Activated naive CD4-positive, alpha-beta T cell treated with anti-CD3 and anti-CD28 coated beads for 36 hours (primary cell): Measurements from ENCODE around the gene MEF2A. TPM values are rescaled to one million over a fixed set of nuclear protein-coding genes. Genes with fewer than 3 reads are reported as not detected.
"Not testable (repeated sequence)": the region's sequence is repeated elsewhere in the genome, so short reads cannot be mapped to it uniquely, and the experiment has no call there.

Experiments
- CTCF ChIA-PET: fragments of 350-600 bp; sonication (Branson Sonifier 250); formaldehyde crosslinking; loops from one replicate; lab custom pipeline; 2021; ENCODE audit warnings: antibody characterized with exemption; lab: Charles Lee
- DNase-seq: peaks from one replicate; pipeline ENCODE4 v3.0.0-alpha.2; 2020
- H3K27ac Mint-ChIP-seq: one replicate; pipeline ENCODE4 v1.8.0; 2021; ENCODE audit warnings: mild to moderate bottlenecking, mixed read lengths
- H3K27me3 Mint-ChIP-seq: one replicate; pipeline ENCODE4 v1.8.0; 2021; ENCODE audit warnings: low read depth, mixed read lengths
- H3K36me3 Mint-ChIP-seq: one replicate; pipeline ENCODE4 v1.8.0; 2021; ENCODE audit warnings: low read depth, mixed read lengths
- H3K4me1 Mint-ChIP-seq: one replicate; pipeline ENCODE4 v1.8.0; 2021; ENCODE audit warnings: low read depth, mixed read lengths
- H3K4me3 Mint-ChIP-seq: one replicate; pipeline ENCODE4 v1.8.0; 2021; ENCODE audit warnings: mild to moderate bottlenecking, moderate library complexity, mixed read lengths
- H3K9me3 Mint-ChIP-seq: one replicate; pipeline ENCODE4 v1.8.0; 2021; ENCODE audit warnings: mixed read lengths
- intact Hi-C: fragments of 100-400 bp; cut with micrococcal nuclease; formaldehyde crosslinking; loops from one replicate; pipeline ENCODE4 v1.15.1; 2023
- total RNA-seq, 2 experiments: library from RNA; stranded (reverse); gene quantifications; one replicate each; pipeline ENCODE4 v1.2.3, GENCODE V29; 2021

The MEF2A gene
- total RNA-seq, 2 experiments from 2014 or later = 15.3 to 15.5 TPM

GRCh38 chr15:99633655-99634054 is 67.9 kb downstream of the MEF2A start:
- peaks cover 35% of the 10 kb centered on the region for H3K4me1 Mint-ChIP-seq
- CTCF ChIA-PET = no interaction called here
- H3K9me3 Mint-ChIP-seq = peaks cover 4% of the 10 kb centered on the region

GRCh38 chr15:99634576-99634975 is 68.8 kb downstream of the MEF2A start:
- CTCF ChIA-PET = interaction anchor here (0.6 kb wide), 1 partner anchor 16 kb away, joined by 3 read pairs; no protein-coding TSS in a partner anchor
- no peaks in the 10 kb centered on the region for H3K27me3 Mint-ChIP-seq
- no peak overlapping the region for H3K27ac Mint-ChIP-seq
- H3K4me3 Mint-ChIP-seq = no peak overlapping the region
- intact Hi-C loops = no loop called here
- H3K36me3 Mint-ChIP-seq = peaks cover 38% of the 10 kb centered on the region
- peaks cover 30% of the 10 kb centered on the region for H3K4me1 Mint-ChIP-seq
- no peak for DNase-seq
- H3K9me3 Mint-ChIP-seq = peaks cover 4% of the 10 kb centered on the region

More at GRCh38 chr15:99633655-99634054, 67.9 kb downstream of the MEF2A start:
- intact Hi-C loops = no loop called here
- Mint-ChIP-seq H3K36me3 (peaks cover 38% of the 10 kb centered on the region), H3K4me3 (no peak overlapping the region), H3K27me3 (no peaks in the 10 kb centered on the region), H3K27ac (no peak overlapping the region)
- no peak for DNase-seq

GRCh38 chr15:99635145-99635544 is 69.4 kb downstream of the MEF2A start:
- Mint-ChIP-seq H3K27me3 (no peaks in the 10 kb centered on the region), H3K4me1 (peaks cover 26% of the 10 kb centered on the region), H3K4me3 (no peak overlapping the region), H3K27ac (no peak overlapping the region), H3K36me3 (peaks cover 35% of the 10 kb centered on the region), H3K9me3 (peaks cover 4% of the 10 kb centered on the region)
- DNase-seq = no peak
- intact Hi-C loops = no loop called here
- CTCF ChIA-PET = no interaction called here

- intact Hi-C loops = no loop called here
- H3K4me3 Mint-ChIP-seq = no peak overlapping the region
Observed at GRCh38 chr15:99635794-99636193, 70.0 kb downstream of the MEF2A start.

DNA sequence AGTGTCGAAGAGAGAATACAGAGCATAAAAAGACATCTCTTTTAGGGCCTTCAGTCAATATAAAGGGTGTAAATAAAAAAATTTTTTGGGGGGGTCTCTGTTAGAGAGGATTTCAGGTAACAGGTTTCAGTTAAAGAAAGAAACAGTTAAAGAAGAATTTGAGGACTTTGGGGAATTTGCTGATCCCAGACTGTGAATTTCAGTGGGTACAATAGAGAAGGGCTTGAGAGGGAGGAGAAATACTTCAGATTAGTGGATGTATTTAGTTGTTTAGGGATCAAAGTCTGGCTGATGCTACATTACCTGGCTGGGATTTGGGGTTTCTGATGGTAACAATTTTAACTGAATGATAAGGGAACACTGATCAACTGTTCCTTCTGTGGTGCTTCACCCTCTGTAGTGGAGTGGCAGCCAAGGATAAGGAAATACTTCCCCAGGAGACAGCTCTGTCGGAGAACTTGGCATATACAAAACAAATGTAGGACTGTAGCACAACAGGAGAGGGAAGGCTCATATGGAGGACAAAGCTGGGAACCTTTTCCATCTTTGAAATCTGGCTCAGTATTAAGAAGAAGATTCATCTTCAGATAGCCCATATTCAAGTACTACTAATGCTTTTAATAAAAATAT is 79.2 kb downstream of the MEF2A start:
- CTCF ChIA-PET = no interaction called here

More at GRCh38 chr15:99635794-99636193, 70.0 kb downstream of the MEF2A start:
- CTCF ChIA-PET = interaction anchor here (0.5 kb wide), 1 partner anchor 196 kb away, joined by 3 read pairs; no protein-coding TSS in a partner anchor
- H3K27ac Mint-ChIP-seq = no peak overlapping the region
- H3K27me3 Mint-ChIP-seq = no peaks in the 10 kb centered on the region
- peaks cover 20% of the 10 kb centered on the region for H3K4me1 Mint-ChIP-seq
- H3K36me3 Mint-ChIP-seq = peaks cover 39% of the 10 kb centered on the region
- DNase-seq = no peak
- H3K9me3 Mint-ChIP-seq = peaks cover 4% of the 10 kb centered on the region

DNA sequence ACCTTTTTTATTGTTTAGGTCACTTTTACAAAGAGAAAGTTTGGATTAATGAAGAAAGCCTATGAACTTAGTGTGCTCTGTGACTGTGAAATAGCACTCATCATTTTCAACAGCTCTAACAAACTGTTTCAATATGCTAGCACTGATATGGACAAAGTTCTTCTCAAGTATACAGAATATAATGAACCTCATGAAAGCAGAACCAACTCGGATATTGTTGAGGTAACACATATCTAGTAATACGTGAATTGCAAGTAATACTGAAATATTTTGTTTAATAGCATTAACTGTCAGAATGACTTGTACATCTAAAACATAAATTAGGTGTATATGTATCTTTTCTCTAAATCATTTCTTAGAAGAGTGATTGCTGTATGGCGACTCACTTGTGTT is 79.8 kb downstream of the MEF2A start:
- Mint-ChIP-seq H3K27me3 (no peaks in the 10 kb centered on the region), H3K4me3 (no peak overlapping the region), H3K36me3 (peaks cover 48% of the 10 kb centered on the region), H3K4me1 (peaks cover 2% of the 10 kb centered on the region), H3K9me3 (peaks cover 10% of the 10 kb centered on the region), H3K27ac (no peak overlapping the region)
- DNase-seq = no peak
- intact Hi-C loops = no loop called here
- CTCF ChIA-PET = no interaction called here

More for the DNA sequence above, 79.2 kb downstream of the MEF2A start:
- H3K36me3 Mint-ChIP-seq = peaks cover 50% of the 10 kb centered on the region
- no peak overlapping the region for H3K27ac Mint-ChIP-seq
- no peaks in the 10 kb centered on the region for H3K27me3 Mint-ChIP-seq
- no peak for DNase-seq
- no peak overlapping the region for H3K4me3 Mint-ChIP-seq
- intact Hi-C loops = no loop called here
- peaks cover 2% of the 10 kb centered on the region for H3K4me1 Mint-ChIP-seq
- H3K9me3 Mint-ChIP-seq = peaks cover 10% of the 10 kb centered on the region

DNA sequence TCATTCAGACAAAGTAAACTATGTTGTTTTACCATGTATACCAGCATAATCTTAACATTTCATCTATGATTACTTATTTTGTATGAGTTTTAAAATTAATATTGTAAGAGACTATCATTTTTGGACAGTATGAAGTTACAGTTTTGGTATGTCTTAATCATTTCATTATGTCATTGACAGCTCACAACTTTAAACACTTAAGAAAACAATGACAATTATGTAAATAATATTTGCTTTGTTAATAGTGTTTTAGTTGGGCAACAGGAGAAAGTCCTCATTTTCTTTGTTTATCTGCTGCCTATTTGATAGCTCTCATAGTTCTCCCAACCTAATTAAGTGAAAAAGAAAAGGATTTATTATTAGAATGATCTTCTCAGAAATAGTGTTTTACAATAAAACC is 80.2 kb downstream of the MEF2A start:
- Mint-ChIP-seq H3K27me3 (no peaks in the 10 kb centered on the region), H3K36me3 (peaks cover 43% of the 10 kb centered on the region), H3K9me3 (peaks cover 10% of the 10 kb centered on the region), H3K27ac (no peak overlapping the region), H3K4me3 (no peak overlapping the region), H3K4me1 (peaks cover 3% of the 10 kb centered on the region)
- CTCF ChIA-PET = no interaction called here
- no peak for DNase-seq
- intact Hi-C loops = no loop called here

DNA sequence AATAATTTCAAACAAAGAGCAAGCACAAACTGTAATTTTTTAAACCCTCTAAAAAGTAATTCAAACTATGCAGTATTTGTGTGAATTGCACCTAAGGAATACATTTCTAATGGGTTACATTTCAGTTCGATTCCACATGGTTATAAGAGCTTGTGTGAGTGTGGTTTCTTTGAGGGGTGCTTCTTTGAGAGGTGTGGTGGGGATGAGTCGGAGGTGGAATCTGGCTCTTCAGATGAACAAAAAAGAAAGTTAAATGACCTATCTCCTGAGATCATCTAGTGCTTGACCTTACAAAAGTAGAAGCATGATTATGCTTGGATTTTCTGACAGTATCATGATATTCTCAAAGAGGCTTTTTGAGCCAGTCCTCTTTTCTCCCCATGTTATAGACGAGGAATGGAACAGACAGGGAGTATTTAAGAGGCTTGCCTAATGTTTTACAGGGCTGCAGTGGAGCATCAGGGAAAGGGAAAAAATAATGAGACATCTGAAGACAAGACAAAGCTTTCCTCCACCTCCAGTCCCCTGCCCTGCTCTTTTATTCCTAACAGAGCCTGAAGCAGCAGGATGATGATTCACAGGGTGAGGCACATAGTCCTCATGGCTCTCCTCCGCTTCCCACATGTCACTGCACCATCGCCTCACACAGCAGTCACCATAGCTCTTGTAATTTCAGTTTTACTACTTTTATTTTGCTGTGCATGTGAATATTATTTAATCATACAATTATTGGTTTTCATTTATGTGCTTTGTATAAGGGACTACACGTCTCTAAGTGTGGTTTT is 85.4 kb downstream of the MEF2A start:
- Mint-ChIP-seq H3K27me3 (no peaks in the 10 kb centered on the region), H3K27ac (no peak overlapping the region), H3K36me3 (peaks cover 22% of the 10 kb centered on the region), H3K4me1 (peaks cover 6% of the 10 kb centered on the region), H3K4me3 (no peak overlapping the region), H3K9me3 (peaks cover 2% of the 10 kb centered on the region)
- DNase-seq = no peak
- intact Hi-C loops = no loop called here
- CTCF ChIA-PET = no interaction called here

DNA sequence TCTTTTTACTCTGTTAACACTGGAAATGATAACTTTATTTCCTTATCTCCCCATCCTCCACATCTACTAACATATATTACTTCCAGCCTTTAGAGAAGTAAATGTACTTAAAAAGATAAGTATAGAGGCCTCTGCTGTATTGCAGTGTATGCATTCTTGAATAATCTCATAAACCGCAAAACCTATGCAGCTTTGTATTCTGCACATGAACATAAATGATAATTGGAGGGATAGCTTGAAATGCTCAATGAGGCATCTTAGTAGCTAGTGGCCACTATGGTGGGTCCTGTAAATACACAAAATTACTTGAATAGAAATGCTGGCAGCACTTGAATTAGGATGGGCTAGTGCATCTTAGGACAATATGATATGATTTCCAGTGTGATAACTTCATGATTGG is 90.4 kb downstream of the MEF2A start:
- Mint-ChIP-seq H3K36me3 (peaks cover 6% of the 10 kb centered on the region), H3K4me1 (peaks cover 15% of the 10 kb centered on the region), H3K27ac (no peak overlapping the region), H3K4me3 (no peak overlapping the region), H3K27me3 (no peaks in the 10 kb centered on the region), H3K9me3 (no peaks in the 10 kb centered on the region)
- CTCF ChIA-PET = no interaction called here
- no peak for DNase-seq
- intact Hi-C loops = no loop called here

- Mint-ChIP-seq H3K27me3 (no peaks in the 10 kb centered on the region), H3K9me3 (no peaks in the 10 kb centered on the region), H3K4me3 (no peak overlapping the region), H3K36me3 (peaks cover 4% of the 10 kb centered on the region), H3K27ac (no peak overlapping the region), H3K4me1 (peaks cover 12% of the 10 kb centered on the region)
- intact Hi-C loops = no loop called here
- DNase-seq = no peak
- CTCF ChIA-PET = interaction anchor here (0.6 kb wide), 1 partner anchor 45 kb away, joined by 3 read pairs; no protein-coding TSS in a partner anchor
Observed at GRCh38 chr15:99657996-99658395, 92.2 kb downstream of the MEF2A start.

DNA sequence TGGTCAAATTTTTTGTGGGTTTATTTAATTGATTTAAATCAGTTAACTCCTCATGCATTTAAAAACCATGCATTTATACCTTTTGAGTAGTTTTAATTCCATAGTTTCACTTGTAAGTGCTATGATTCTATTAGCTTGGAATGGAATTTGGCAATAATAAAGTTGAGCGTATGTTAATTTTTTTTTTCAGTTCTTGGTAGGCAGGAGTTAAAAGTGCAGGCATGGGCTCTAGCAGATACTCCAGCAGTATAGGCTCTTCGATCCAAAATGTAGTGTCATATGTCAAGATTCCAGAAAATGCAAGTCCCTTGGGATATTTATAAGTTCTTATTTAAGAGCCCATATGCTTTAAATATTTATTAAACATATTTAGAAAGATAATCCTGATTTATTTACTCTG is 97.1 kb downstream of the MEF2A start:
- CTCF ChIA-PET = interaction anchor here (0.7 to 1.1 kb wide), 2 partner anchors 41 to 1765 kb away, joined by 3 to 5 read pairs; no protein-coding TSS in a partner anchor
- Mint-ChIP-seq H3K27me3 (no peaks in the 10 kb centered on the region), H3K9me3 (peaks cover 4% of the 10 kb centered on the region), H3K4me3 (no peak overlapping the region), H3K36me3 (peaks cover 14% of the 10 kb centered on the region), H3K27ac (no peak overlapping the region), H3K4me1 (peaks cover 2% of the 10 kb centered on the region)
- intact Hi-C loops = no loop called here
- DNase-seq = no peak

DNA sequence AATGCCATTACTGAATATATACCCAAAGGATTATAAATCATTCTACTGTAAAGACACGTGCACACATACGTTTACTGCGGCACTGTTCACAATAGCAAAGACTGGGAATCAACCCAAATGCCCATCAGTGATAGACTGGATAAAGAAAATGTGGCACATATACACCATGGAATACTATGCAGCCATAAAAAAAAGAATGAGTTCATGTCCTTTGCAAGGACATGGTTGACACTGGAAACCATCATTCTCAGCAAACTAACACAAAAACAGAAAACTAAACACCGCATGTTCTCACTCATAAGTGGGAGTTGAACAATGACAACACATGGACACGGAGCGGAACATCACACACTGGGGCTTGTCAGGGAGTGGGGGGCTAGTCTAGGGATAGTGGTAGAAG is 100.3 kb downstream of the MEF2A start:
- H3K4me1 Mint-ChIP-seq, H3K27me3 Mint-ChIP-seq, H3K27ac Mint-ChIP-seq, CTCF ChIA-PET, DNase-seq, H3K9me3 Mint-ChIP-seq, intact Hi-C loops, H3K4me3 Mint-ChIP-seq: not testable (repeated sequence)
- H3K36me3 Mint-ChIP-seq = peaks cover 15% of the 10 kb centered on the region
